Activated CD8-positive, alpha-beta T cell treated with anti-CD3 and anti-CD28 coated beads for 36 hours (primary cell): Measurements from ENCODE around the gene SAMD4A. TPM values are rescaled to one million over a fixed set of nuclear protein-coding genes. Genes with fewer than 3 reads are reported as not detected.

Experiments used
- ATAC-seq: fragments of 200-7000 bp; cut with Tn5 transposase; one replicate; pipeline ENCODE4 v1.10.0; 2021; ENCODE audit warnings: mild to moderate bottlenecking, moderate library complexity
- CTCF ChIA-PET: fragments of 350-600 bp; sonication (Branson Sonifier 250); formaldehyde crosslinking; loops from one replicate; lab custom pipeline; 2021; ENCODE audit warnings: antibody characterized with exemption; lab: Charles Lee
- POLR2A ChIA-PET: fragments of 350-600 bp; sonication (Branson Sonifier 250); formaldehyde crosslinking; loops from one replicate; lab custom pipeline; 2021; ENCODE audit warnings: antibody characterized with exemption; lab: Charles Lee
- DNase-seq: peaks from one replicate; pipeline ENCODE4 v3.0.0-alpha.2; 2020
- H3K27ac Mint-ChIP-seq: one replicate; pipeline ENCODE4 v1.8.0; 2021; ENCODE audit warnings: mild to moderate bottlenecking, mixed read lengths
- H3K27me3 Mint-ChIP-seq: one replicate; pipeline ENCODE4 v1.8.0; 2021; ENCODE audit warnings: mixed read lengths
- H3K36me3 Mint-ChIP-seq: one replicate; pipeline ENCODE4 v1.8.0; 2021; ENCODE audit warnings: low read depth, mixed read lengths
- H3K4me1 Mint-ChIP-seq: one replicate; pipeline ENCODE4 v1.8.0; 2021; ENCODE audit warnings: low read depth, mixed read lengths
- H3K4me3 Mint-ChIP-seq: one replicate; pipeline ENCODE4 v1.8.0; 2021; ENCODE audit warnings: mild to moderate bottlenecking, moderate library complexity, mixed read lengths
- H3K9me3 Mint-ChIP-seq: one replicate; pipeline ENCODE4 v1.8.0; 2021; ENCODE audit warnings: mixed read lengths
- intact Hi-C: fragments of 100-400 bp; cut with micrococcal nuclease; formaldehyde crosslinking; loops from one replicate; pipeline ENCODE4 v1.10.0; 2022
- total RNA-seq, 2 experiments: library from RNA; stranded (reverse); gene quantifications; one replicate each; pipeline ENCODE4 v1.2.3, GENCODE V29; 2021
- TF ChIP-seq, protein P1 (sequence below): fragments of 200-600 bp; IDR thresholded peaks from one replicate; pipeline ENCODE4 v1.8.0; 2022; ENCODE audit warnings: antibody characterized with exemption, mild to moderate bottlenecking

Gene SAMD4A
- total RNA-seq, 2 experiments from 2014 or later: 4.5 to 4.9 TPM

GRCh38 chr14:54638135-54638446 lies 71.2 kb downstream of the SAMD4A start:
- no peak for DNase-seq
- Mint-ChIP-seq H3K9me3 (no peaks in the 10 kb centered on the region), H3K27me3 (peaks cover 5% of the 10 kb centered on the region), H3K4me3 (no peak overlapping the region), H3K27ac (no peak overlapping the region), H3K4me1 (peaks cover 2% of the 10 kb centered on the region), H3K36me3 (no peaks in the 10 kb centered on the region)
- TF ChIP-seq, protein P1, sequence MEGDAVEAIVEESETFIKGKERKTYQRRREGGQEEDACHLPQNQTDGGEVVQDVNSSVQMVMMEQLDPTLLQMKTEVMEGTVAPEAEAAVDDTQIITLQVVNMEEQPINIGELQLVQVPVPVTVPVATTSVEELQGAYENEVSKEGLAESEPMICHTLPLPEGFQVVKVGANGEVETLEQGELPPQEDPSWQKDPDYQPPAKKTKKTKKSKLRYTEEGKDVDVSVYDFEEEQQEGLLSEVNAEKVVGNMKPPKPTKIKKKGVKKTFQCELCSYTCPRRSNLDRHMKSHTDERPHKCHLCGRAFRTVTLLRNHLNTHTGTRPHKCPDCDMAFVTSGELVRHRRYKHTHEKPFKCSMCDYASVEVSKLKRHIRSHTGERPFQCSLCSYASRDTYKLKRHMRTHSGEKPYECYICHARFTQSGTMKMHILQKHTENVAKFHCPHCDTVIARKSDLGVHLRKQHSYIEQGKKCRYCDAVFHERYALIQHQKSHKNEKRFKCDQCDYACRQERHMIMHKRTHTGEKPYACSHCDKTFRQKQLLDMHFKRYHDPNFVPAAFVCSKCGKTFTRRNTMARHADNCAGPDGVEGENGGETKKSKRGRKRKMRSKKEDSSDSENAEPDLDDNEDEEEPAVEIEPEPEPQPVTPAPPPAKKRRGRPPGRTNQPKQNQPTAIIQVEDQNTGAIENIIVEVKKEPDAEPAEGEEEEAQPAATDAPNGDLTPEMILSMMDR: no peak
- intact Hi-C loops: no loop called here
- ChIA-PET POLR2A (interaction anchor here (0.5 kb wide), 1 partner anchor 148 kb away, joined by 3 read pairs; no protein-coding TSS in a partner anchor), CTCF (no interaction called here)
- no peak for ATAC-seq

GRCh38 chr14:54639611-54640010 lies 72.7 kb downstream of the SAMD4A start:
- intact Hi-C loops: no loop called here
- no peak for ATAC-seq
- no peak for DNase-seq
- no peak overlapping the region for H3K4me3 Mint-ChIP-seq
- TF ChIP-seq, protein P1: no peak
- no peak overlapping the region for H3K27ac Mint-ChIP-seq
- no peaks in the 10 kb centered on the region for H3K36me3 Mint-ChIP-seq
- H3K4me1 Mint-ChIP-seq: peaks cover 7% of the 10 kb centered on the region
- POLR2A ChIA-PET: interaction anchor here (0.7 kb wide), 1 partner anchor 8 kb away, joined by 3 read pairs; no protein-coding TSS in a partner anchor
- H3K9me3 Mint-ChIP-seq: no peaks in the 10 kb centered on the region
- CTCF ChIA-PET: interaction anchor here (0.9 to 1.5 kb wide), 3 partner anchors 31 to 174 kb away, joined by 3 to 5 read pairs (median 4); no protein-coding TSS in a partner anchor
- H3K27me3 Mint-ChIP-seq: peaks cover 5% of the 10 kb centered on the region

- Mint-ChIP-seq H3K9me3 (no peaks in the 10 kb centered on the region), H3K27ac (no peak overlapping the region), H3K27me3 (peaks cover 5% of the 10 kb centered on the region), H3K4me3 (no peak overlapping the region), H3K36me3 (no peaks in the 10 kb centered on the region), H3K4me1 (peaks cover 7% of the 10 kb centered on the region)
- ATAC-seq: no peak
- no peak for DNase-seq
- intact Hi-C loops: no loop called here
- TF ChIP-seq, protein P1: no peak
- ChIA-PET POLR2A (interaction anchor here (0.7 kb wide), 1 partner anchor 7 kb away, joined by 3 read pairs; no protein-coding TSS in a partner anchor), CTCF (interaction anchor here (0.9 to 1.5 kb wide), 3 partner anchors 30 to 174 kb away, joined by 3 to 5 read pairs (median 4); no protein-coding TSS in a partner anchor)
These were observed 73.6 kb downstream of the SAMD4A start for GRCh38 chr14:54640506-54640905.

- ATAC-seq: no peak
- H3K9me3 Mint-ChIP-seq: no peaks in the 10 kb centered on the region
- intact Hi-C loops: no loop called here
- no peak for DNase-seq
- POLR2A ChIA-PET: no interaction called here
- H3K36me3 Mint-ChIP-seq: no peaks in the 10 kb centered on the region
- H3K4me3 Mint-ChIP-seq: no peak overlapping the region
- CTCF ChIA-PET: interaction anchor here (1.4 to 2.5 kb wide), 7 partner anchors 9 to 131 kb away, joined by 4 to 21 read pairs (median 9); partner anchors contain the start of gene SAMD4A
- H3K4me1 Mint-ChIP-seq: peaks cover 16% of the 10 kb centered on the region
- TF ChIP-seq, protein P1: no peak
- H3K27ac Mint-ChIP-seq: no peak overlapping the region
- peaks cover 3% of the 10 kb centered on the region for H3K27me3 Mint-ChIP-seq
These were observed 75.2 kb downstream of the SAMD4A start for GRCh38 chr14:54642121-54642520.

DNA sequence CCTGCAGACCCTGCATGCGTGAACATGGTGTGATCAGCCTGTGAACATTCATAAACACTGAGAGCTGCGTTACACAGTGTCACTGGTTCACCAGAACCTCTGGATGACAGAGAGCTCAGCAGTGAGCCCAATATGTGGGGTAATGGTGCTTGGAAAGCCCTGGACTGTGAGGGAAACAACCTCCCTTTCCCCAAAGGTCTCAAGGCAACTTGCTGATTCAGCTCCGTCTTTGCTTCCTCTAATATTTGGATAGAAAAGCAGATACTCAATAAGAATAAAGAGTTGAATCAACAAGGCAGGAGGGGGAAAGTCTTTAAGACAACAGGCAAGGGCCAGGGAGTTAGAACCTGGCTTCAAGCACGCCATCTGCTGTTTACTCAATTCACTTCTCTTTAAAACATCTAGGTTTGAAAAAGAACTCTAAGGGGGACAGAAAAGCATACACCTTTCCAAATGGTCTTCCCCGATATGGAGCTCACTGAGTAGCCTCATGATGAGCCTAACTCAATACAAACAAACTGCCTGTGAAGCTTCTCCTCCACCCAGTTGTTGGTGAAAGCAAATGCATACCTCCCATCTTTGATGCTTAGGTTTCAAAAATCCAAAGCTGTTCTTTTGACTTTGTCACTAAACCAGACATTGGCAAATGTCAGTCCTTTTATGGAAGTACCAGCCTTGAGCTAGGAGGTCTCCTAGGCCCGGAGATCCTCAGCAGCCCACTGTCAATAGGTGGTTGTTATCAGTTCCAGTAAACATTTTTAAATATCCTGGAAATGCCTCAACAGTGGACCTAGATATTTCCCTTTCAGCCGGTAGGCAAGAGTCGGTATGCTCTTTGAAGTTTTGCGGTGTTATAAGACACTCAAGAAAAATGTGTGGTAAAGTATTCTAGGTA lies 76.1 kb downstream of the SAMD4A start:
- ATAC-seq (no peak), DNase-seq (peak; percentile 12)
- POLR2A ChIA-PET: no interaction called here
- CTCF ChIA-PET: interaction anchor here (0.6 to 2.5 kb wide), 22 partner anchors 10 to 1113 kb away, joined by 3 to 21 read pairs (median 3); partner anchors contain the start of gene SAMD4A
- TF ChIP-seq, protein P1: no peak
- no peak overlapping the region for H3K4me3 Mint-ChIP-seq
- H3K27ac Mint-ChIP-seq: no peak overlapping the region
- H3K4me1 Mint-ChIP-seq: peaks cover 16% of the 10 kb centered on the region
- intact Hi-C loops: no loop called here
- no peaks in the 10 kb centered on the region for H3K9me3 Mint-ChIP-seq
- no peaks in the 10 kb centered on the region for H3K36me3 Mint-ChIP-seq
- peaks cover 3% of the 10 kb centered on the region for H3K27me3 Mint-ChIP-seq
